ELR (cell line): ENCODE measurements around the gene SCART1.
"Not testable (repeated sequence)": the region's sequence is repeated elsewhere in the genome, so short reads cannot be mapped to it uniquely, and the experiment has no call there.

ENCODE experiments used
- DNase-seq: peaks from one replicate; pipeline ENCODE4 v3.0.0-alpha.2; 2015; ENCODE audit warnings: low read depth

The SCART1 gene

GRCh38 chr10:133432789-133433188 is 21.0 kb upstream of the SCART1 start:
- not testable (repeated sequence) for DNase-seq

GRCh38 chr10:133438711-133439273 is 15.0 kb upstream of the SCART1 start:
- peak; percentile 50 for DNase-seq

- no peak for DNase-seq
Measured at GRCh38 chr10:133439517-133440461, 14.0 kb upstream of the SCART1 start.

DNA sequence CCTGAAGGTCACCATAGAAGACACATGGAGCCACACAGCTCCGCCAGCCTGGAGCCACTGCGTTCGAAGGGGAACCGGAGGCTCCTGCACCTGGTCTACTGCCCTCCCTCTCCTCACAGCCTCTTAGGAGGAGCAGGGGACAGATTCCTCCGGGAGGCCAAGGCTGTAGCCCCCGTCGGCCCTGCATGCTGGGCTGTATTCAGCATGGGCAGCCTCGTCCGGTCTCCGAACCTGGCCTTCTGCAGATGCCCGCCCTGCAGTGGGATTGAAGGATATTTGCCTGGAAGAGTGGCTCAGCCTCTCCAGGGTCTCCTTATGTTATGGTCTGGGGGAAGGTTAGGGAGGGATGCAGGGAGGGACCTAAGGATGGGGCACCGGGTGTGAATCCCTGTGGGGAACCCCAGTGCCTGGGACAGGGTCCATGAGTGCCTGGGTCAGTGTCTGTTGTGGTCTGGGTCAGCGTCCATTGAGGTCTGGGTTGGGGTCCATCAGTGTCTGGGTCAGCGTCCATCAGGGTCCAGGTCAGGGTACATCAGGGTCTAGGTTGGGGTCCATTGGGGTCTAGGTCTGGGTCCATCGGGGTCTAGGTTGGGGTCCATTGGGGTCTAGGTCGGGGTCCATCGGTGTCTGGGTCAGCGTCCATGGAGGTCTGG is 13.0 kb upstream of the SCART1 start:
- no peak for DNase-seq

DNA sequence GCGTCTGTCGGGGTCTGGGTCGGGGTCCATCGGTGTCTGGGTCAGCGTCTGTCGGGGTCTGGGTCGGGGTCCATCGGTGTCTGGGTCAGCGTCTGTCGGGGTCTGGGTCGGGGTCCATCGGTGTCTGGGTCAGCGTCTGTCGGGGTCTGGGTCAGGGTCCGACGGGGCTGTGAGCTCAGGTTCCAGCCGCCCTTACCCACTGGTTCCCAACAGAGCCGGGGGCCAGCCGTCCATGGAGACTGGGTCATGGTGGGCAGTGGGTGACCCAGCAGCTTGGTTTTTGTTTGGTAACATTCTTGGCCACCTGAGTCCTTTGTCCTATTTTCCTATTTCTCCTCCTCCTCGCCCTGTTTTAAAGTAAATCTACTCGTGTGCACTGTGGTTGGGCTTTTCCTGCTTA is 12.4 kb upstream of the SCART1 start:
- DNase-seq: not testable (repeated sequence)

- no peak for DNase-seq
Measured at GRCh38 chr10:133441780-133442179, 12.0 kb upstream of the SCART1 start.

- DNase-seq: peak; percentile 24
Measured at GRCh38 chr10:133442191-133442966, 11.4 kb upstream of the SCART1 start.

GRCh38 chr10:133442967-133443924 is 10.5 kb upstream of the SCART1 start:
- DNase-seq: no peak

- DNase-seq: no peak
Measured at GRCh38 chr10:133444342-133445267, 9.1 kb upstream of the SCART1 start.

GRCh38 chr10:133445268-133445732 is 8.4 kb upstream of the SCART1 start:
- DNase-seq: no peak

- DNase-seq: no peak
Measured at GRCh38 chr10:133445751-133446708, 7.7 kb upstream of the SCART1 start.

DNA sequence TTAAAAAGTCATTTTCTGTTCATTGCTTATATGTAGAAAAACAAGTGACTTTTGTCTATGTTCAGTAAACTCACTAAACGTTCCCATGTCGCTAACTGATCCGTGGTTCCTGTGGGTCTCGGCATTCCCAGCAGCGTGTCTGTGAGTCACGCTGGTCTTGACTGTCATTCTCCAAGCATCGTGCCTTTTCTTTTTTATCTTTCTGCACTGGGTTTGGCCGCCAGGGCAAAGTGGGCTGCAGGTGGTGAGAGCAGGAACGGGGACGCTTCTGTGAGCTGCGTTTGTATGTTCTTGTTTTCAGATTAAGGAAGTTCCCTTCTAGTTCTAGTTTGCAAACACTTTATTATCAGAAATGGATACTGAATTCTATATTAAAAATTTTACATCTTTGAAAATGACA is 6.8 kb upstream of the SCART1 start:
- DNase-seq: no peak

GRCh38 chr10:133448120-133448519 is 5.6 kb upstream of the SCART1 start:
- DNase-seq: no peak

GRCh38 chr10:133451346-133451745 is 2.4 kb upstream of the SCART1 start:
- no peak for DNase-seq

- DNase-seq: no peak
Measured at GRCh38 chr10:133452453-133452852, 1.3 kb upstream of the SCART1 start.

- no peak for DNase-seq
Measured at GRCh38 chr10:133454204-133454893, 604 bp downstream of the SCART1 start.

DNA sequence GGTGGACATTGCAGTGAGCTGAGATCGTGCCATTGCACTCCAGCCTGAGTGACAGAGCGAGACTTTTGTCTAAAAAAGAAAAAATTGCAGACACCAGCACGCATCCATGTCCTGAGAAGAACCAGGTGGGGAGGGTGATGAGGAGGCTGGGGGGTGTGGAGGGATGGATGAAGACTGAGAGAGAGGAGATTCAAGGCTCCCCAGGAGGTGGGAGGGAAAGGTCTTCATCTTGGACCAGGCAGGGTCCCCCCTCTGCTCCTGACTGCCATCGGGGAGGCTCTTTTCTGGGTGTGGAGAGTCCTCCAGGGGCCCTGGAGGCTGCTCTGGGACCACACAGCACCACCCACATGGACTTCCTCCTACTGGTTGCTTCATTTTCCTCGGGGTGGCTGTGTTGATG is 1.5 kb downstream of the SCART1 start:
- DNase-seq: no peak

GRCh38 chr10:133455611-133456031 is 1.9 kb downstream of the SCART1 start:
- no peak for DNase-seq
